DND-41 (cell line): ENCODE data around the gene IARS2.
A peak's percentile ranks its signal among the peaks of the same experiment; 100 is the strongest.
"Not testable (repeated sequence)": the region's sequence is repeated elsewhere in the genome, so short reads cannot be mapped to it uniquely, and the experiment has no call there.

Experiments used
- ATAC-seq: fragments of 200-7000 bp; cut with Tn5 transposase; 3 replicates; pipeline ENCODE4 v1.9.1; 2021; ENCODE audit warnings: low read depth; ENCODE audit not compliant: insufficient read depth
- DNase-seq: peaks from one replicate; pipeline ENCODE4 v3.0.0-alpha.2; 2020
- H2AFZ ChIP-seq: 2 replicates; pipeline ENCODE4 v1.6.0; 2012; ENCODE audit warnings: low read depth, low read length
- H3K27ac ChIP-seq: 2 replicates; pipeline ENCODE4 v1.5.1; 2012; ENCODE audit warnings: low read length, inconsistent platforms
- H3K27me3 ChIP-seq: fragments of 200-600 bp; sonication (generic); 2 replicates; pipeline ENCODE4 v1.6.0; 2012; ENCODE audit warnings: low read length, mild to moderate bottlenecking, inconsistent platforms; ENCODE audit not compliant: insufficient read depth, poor library complexity
- H3K36me3 ChIP-seq: 2 replicates; pipeline ENCODE4 v1.5.1; 2012; ENCODE audit warnings: low read length, inconsistent platforms; ENCODE audit not compliant: insufficient read depth
- H3K4me1 ChIP-seq: 2 replicates; pipeline ENCODE4 v1.5.1; 2012; ENCODE audit warnings: mild to moderate bottlenecking, low read length; ENCODE audit not compliant: insufficient read depth
- H3K4me2 ChIP-seq: 2 replicates; pipeline ENCODE4 v1.6.0; 2012; ENCODE audit warnings: mild to moderate bottlenecking, moderate library complexity, low read length, inconsistent platforms; ENCODE audit not compliant: insufficient read depth
- H3K4me3 ChIP-seq, 2 experiments: fragments of 200-600 bp in 1 of 2; shearing (Covaris generic) in 1 of 2; 2 replicates each; pipeline ENCODE4 v1.5.1; 2012 to 2016; ENCODE audit warnings: inconsistent platforms in 2 of 2, low read length in 2 of 2, mild to moderate bottlenecking in 2 of 2, low read depth in 1 of 2, moderate library complexity in 1 of 2
- H3K79me2 ChIP-seq: 2 replicates; pipeline ENCODE4 v1.6.0; 2012; ENCODE audit warnings: low read length, inconsistent platforms; ENCODE audit not compliant: insufficient read depth
- H3K9ac ChIP-seq: 2 replicates; pipeline ENCODE4 v1.6.0; 2012; ENCODE audit warnings: low read depth, mild to moderate bottlenecking, inconsistent platforms, low read length, moderate library complexity
- H3K9me3 ChIP-seq: 2 replicates; pipeline ENCODE4 v1.5.1; 2012; ENCODE audit warnings: low read length, moderate library complexity, mild to moderate bottlenecking, inconsistent platforms; ENCODE audit not compliant: insufficient read depth, severe bottlenecking
- H4K20me1 ChIP-seq: 2 replicates; pipeline ENCODE4 v1.6.0; 2012; ENCODE audit warnings: low read length; ENCODE audit not compliant: insufficient read depth
- EZH2 ChIP-seq: IDR thresholded peaks from 3 replicates; pipeline ENCODE4 v1.6.1; 2012; ENCODE audit warnings: borderline replicate concordance, low read depth, mild to moderate bottlenecking, moderate library complexity, low read length, inconsistent platforms; ENCODE audit not compliant: severe bottlenecking
- TF ChIP-seq, protein P1 (sequence below): IDR thresholded peaks from 2 replicates; pipeline ENCODE4 v1.5.1; 2012; ENCODE audit warnings: borderline replicate concordance, low read length, moderate library complexity, mild to moderate bottlenecking; ENCODE audit not compliant: poor library complexity, severe bottlenecking; ENCODE audit errors: extremely low read depth

The IARS2 gene

GRCh38 chr1:220099826-220100225 is 5.9 kb downstream of the IARS2 start:
- Histone ChIP-seq H4K20me1 (no peaks in the 10 kb centered on the region), H3K4me3 (no peak overlapping the region), H3K9ac (no peak overlapping the region), H3K27me3 (no peaks in the 10 kb centered on the region), H3K79me2 (peaks cover 25% of the 10 kb centered on the region), H2AFZ (no peak overlapping the region), H3K4me1 (peaks cover 19% of the 10 kb centered on the region), H3K4me2 (no peak overlapping the region), H3K9me3 (no peaks in the 10 kb centered on the region), H3K36me3 (peaks cover 65% of the 10 kb centered on the region), H3K27ac (no peak overlapping the region)
- no peak for ATAC-seq
- TF ChIP-seq EZH2, result no peak
- TF ChIP-seq, protein P1, sequence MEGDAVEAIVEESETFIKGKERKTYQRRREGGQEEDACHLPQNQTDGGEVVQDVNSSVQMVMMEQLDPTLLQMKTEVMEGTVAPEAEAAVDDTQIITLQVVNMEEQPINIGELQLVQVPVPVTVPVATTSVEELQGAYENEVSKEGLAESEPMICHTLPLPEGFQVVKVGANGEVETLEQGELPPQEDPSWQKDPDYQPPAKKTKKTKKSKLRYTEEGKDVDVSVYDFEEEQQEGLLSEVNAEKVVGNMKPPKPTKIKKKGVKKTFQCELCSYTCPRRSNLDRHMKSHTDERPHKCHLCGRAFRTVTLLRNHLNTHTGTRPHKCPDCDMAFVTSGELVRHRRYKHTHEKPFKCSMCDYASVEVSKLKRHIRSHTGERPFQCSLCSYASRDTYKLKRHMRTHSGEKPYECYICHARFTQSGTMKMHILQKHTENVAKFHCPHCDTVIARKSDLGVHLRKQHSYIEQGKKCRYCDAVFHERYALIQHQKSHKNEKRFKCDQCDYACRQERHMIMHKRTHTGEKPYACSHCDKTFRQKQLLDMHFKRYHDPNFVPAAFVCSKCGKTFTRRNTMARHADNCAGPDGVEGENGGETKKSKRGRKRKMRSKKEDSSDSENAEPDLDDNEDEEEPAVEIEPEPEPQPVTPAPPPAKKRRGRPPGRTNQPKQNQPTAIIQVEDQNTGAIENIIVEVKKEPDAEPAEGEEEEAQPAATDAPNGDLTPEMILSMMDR, result no peak
- DNase-seq, result no peak

- DNase-seq, H4K20me1 ChIP-seq, H3K27ac ChIP-seq, H3K4me3 ChIP-seq, H3K27me3 ChIP-seq, H2AFZ ChIP-seq, H3K9me3 ChIP-seq, H3K79me2 ChIP-seq, ATAC-seq, H3K9ac ChIP-seq, H3K4me1 ChIP-seq, H3K4me2 ChIP-seq: not testable (repeated sequence)
- peaks cover 77% of the 10 kb centered on the region for H3K36me3 ChIP-seq
Observed at GRCh38 chr1:220110473-220110872, 16.5 kb downstream of the IARS2 start.

- not testable (repeated sequence) for DNase-seq, H3K27me3 ChIP-seq, H3K9ac ChIP-seq, H3K4me2 ChIP-seq, H3K4me1 ChIP-seq, H3K4me3 ChIP-seq, H3K79me2 ChIP-seq, H3K9me3 ChIP-seq, H4K20me1 ChIP-seq, ATAC-seq, H3K27ac ChIP-seq, H2AFZ ChIP-seq
- peaks cover 74% of the 10 kb centered on the region for H3K36me3 ChIP-seq
Observed at GRCh38 chr1:220112600-220112999, 18.7 kb downstream of the IARS2 start.

DNA sequence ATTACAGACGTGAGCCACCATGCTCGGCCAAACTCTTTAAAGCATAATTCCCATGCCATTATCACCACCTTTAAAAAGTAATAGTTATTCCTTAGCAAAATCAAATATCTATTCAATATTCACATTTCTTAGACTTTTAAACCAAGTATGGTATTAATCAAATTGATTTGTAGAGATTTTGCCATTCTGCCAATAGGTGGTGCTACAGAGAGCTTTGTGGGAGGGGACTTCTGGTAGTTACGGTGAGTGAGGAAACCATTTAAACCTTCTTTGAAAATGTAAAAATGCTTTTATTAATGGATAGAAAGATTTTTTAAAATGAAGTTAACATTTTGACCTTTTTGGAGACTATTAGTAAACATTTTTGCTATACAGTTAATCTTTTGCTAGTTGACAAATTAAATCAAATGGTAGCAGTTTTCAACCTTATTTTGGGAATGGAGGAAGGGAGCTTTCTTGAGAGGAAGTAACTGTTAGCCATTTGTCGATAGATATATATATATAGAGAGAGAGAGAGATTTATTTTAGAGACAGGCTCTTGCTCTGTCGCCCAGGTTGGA is 19.3 kb downstream of the IARS2 start:
- DNase-seq (no peak), ATAC-seq (peak; percentile 62)
- Histone ChIP-seq H3K36me3 (peaks cover 76% of the 10 kb centered on the region), H3K9me3 (no peaks in the 10 kb centered on the region), H2AFZ (no peak overlapping the region), H3K4me2 (no peak overlapping the region), H3K27ac (no peak overlapping the region), H3K4me3 (no peak overlapping the region), H3K4me1 (no peaks in the 10 kb centered on the region), H3K79me2 (0 out of 2 replicates have a peak, but pooled peaks cover 3% of the 10 kb centered on the region), H3K27me3 (no peaks in the 10 kb centered on the region), H3K9ac (no peak overlapping the region), H4K20me1 (no peaks in the 10 kb centered on the region)
- TF ChIP-seq EZH2, result no peak
- TF ChIP-seq, protein P1, result peak; percentile 63
